ENCODE results near the gene GATAD1. TPM values are rescaled to one million over a fixed set of nuclear protein-coding genes. Genes with fewer than 3 reads are reported as not detected.

Gene GATAD1
- total RNA-seq, 1 donor from 2014 or later = 23.1 TPM

DNA sequence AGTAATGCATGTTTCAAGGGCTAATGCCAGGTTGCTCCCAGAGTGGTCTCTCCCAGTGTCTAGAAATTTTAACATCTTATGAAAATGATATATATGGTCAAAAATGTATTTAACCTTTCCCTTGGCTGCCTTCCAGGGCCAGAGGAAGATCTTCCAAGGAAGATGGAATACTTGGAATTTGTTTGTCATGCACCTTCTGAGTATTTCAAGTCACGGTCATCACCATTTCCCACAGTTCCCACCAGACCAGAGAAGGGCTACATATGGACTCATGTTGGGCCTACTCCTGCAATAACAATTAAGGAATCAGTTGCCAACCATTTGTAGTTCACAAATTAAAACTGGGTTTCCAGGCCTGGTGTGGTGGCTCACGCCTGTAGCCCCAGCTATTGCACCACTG, 9.0 kb downstream of the GATAD1 start:
- Histone ChIP-seq H3K27ac (ENCODE audit: low read depth, low read length) (no peak overlapping the region), H3K9ac (ENCODE audit: low read length) (no peak overlapping the region), H3K27me3 (ENCODE audit: insufficient read depth, low read length) (no peaks in the 10 kb centered on the region), H3K4me2 (ENCODE audit: low read length) (no peak overlapping the region), H4K20me1 (ENCODE audit: insufficient read depth, low read length) (peaks cover 20% of the 10 kb centered on the region), H3K4me1 (ENCODE audit: insufficient read depth, low read length) (no peaks in the 10 kb centered on the region), H3K79me2 (ENCODE audit: insufficient read depth, low read length) (peaks cover 13% of the 10 kb centered on the region), H3K4me3 (ENCODE audit: insufficient read depth, low read depth, low read length) (no peak overlapping the region), H3K36me3 (ENCODE audit: insufficient read depth, low read length) (peaks cover 54% of the 10 kb centered on the region), H2AFZ (ENCODE audit: low read depth, low read length) (no peak overlapping the region), H3K9me3 (ENCODE audit: insufficient read depth, low read depth, low read length) (no peaks in the 10 kb centered on the region)
- peaks cover 9% of the 10 kb centered on the region for H3K36me3 Mint-ChIP-seq (ENCODE audit: low read depth, unreplicated experiment)
- peaks cover 4% of the 10 kb centered on the region for H3K4me1 Mint-ChIP-seq (ENCODE audit: low read depth, unreplicated experiment)
- no peak overlapping the region for H3K27ac Mint-ChIP-seq (ENCODE audit: unreplicated experiment)
- H3K27me3 Mint-ChIP-seq (ENCODE audit: low read depth, unreplicated experiment) = no peaks in the 10 kb centered on the region
- DNase-seq (ENCODE audit: low read depth) (peak; percentile 10), FAIRE-seq (no peak)
- H3K9me3 Mint-ChIP-seq (ENCODE audit: unreplicated experiment) = no peaks in the 10 kb centered on the region
- no peak for TF ChIP-seq EZH2 (IDR thresholded peaks at IDR 0.05; ENCODE audit: insufficient read depth, low read length)
- TF ChIP-seq, protein P1, sequence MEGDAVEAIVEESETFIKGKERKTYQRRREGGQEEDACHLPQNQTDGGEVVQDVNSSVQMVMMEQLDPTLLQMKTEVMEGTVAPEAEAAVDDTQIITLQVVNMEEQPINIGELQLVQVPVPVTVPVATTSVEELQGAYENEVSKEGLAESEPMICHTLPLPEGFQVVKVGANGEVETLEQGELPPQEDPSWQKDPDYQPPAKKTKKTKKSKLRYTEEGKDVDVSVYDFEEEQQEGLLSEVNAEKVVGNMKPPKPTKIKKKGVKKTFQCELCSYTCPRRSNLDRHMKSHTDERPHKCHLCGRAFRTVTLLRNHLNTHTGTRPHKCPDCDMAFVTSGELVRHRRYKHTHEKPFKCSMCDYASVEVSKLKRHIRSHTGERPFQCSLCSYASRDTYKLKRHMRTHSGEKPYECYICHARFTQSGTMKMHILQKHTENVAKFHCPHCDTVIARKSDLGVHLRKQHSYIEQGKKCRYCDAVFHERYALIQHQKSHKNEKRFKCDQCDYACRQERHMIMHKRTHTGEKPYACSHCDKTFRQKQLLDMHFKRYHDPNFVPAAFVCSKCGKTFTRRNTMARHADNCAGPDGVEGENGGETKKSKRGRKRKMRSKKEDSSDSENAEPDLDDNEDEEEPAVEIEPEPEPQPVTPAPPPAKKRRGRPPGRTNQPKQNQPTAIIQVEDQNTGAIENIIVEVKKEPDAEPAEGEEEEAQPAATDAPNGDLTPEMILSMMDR (IDR thresholded peaks at IDR 0.05; ENCODE audit: insufficient read depth, low read depth, low read length) = no peak
- H3K4me3 Mint-ChIP-seq (ENCODE audit: unreplicated experiment) = no peak overlapping the region

DNA sequence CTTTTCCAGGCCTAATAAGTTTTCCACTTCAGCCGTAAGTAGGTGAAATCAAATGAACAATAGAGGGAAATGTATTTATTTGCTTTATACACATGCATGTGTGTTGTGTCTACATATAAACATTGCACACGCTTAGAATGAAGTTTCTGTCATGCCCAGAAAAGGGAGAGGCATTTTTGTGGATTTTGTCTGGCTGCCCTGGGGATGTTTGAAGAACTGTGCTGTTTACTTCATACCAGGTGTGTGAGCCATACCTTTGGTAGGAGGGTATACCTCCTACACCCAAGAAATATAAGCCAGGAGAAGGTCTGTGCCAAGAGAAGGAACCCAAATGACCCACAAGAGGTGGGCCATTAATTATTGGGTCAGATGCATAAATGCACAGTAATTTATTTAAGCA, 12.8 kb downstream of the GATAD1 start:
- Histone ChIP-seq H2AFZ (ENCODE audit: low read depth, low read length) (no peak overlapping the region), H3K4me2 (ENCODE audit: low read length) (no peak overlapping the region), H3K4me1 (ENCODE audit: insufficient read depth, low read length) (no peaks in the 10 kb centered on the region), H3K9ac (ENCODE audit: low read length) (no peak overlapping the region), H4K20me1 (ENCODE audit: insufficient read depth, low read length) (no peaks in the 10 kb centered on the region), H3K27me3 (ENCODE audit: insufficient read depth, low read length) (no peaks in the 10 kb centered on the region), H3K4me3 (ENCODE audit: insufficient read depth, low read depth, low read length) (no peak overlapping the region), H3K79me2 (ENCODE audit: insufficient read depth, low read length) (no peaks in the 10 kb centered on the region), H3K36me3 (ENCODE audit: insufficient read depth, low read length) (peaks cover 26% of the 10 kb centered on the region), H3K9me3 (ENCODE audit: insufficient read depth, low read depth, low read length) (no peaks in the 10 kb centered on the region), H3K27ac (ENCODE audit: low read depth, low read length) (no peak overlapping the region)
- H3K36me3 Mint-ChIP-seq (ENCODE audit: low read depth, unreplicated experiment) = peaks cover 10% of the 10 kb centered on the region
- DNase-seq (ENCODE audit: low read depth) = no peak
- no peaks in the 10 kb centered on the region for H3K27me3 Mint-ChIP-seq (ENCODE audit: low read depth, unreplicated experiment)
- no peaks in the 10 kb centered on the region for H3K9me3 Mint-ChIP-seq (ENCODE audit: unreplicated experiment)
- no peak for TF ChIP-seq EZH2 (IDR thresholded peaks at IDR 0.05; ENCODE audit: insufficient read depth, low read length)
- TF ChIP-seq, protein P1 (IDR thresholded peaks at IDR 0.05; ENCODE audit: insufficient read depth, low read depth, low read length) = no peak
- no peak overlapping the region for H3K4me3 Mint-ChIP-seq (ENCODE audit: unreplicated experiment)
- no peak for FAIRE-seq
- H3K4me1 Mint-ChIP-seq (ENCODE audit: low read depth, unreplicated experiment) = peaks cover 4% of the 10 kb centered on the region
- no peak overlapping the region for H3K27ac Mint-ChIP-seq (ENCODE audit: unreplicated experiment)

DNA sequence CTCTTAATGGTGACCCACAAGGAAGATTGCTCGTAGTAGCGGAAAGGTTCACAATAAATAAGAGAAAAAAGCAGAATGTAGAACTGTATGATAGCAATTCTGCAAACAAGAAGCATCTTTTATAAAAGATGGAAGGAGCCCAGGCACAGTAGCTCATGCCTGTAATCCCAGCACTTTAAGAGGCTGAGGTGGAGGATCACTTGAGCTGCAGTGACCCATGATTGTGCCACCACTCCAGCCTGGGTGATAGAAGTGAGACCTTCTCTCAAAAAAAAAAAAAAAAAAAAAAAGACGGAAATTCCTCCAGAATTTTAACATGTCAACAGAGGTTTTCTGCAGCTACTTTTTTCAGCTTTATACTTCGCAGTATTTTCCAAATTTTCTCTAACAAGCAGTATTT, 13.2 kb downstream of the GATAD1 start:
- FAIRE-seq = no peak
- no peak overlapping the region for H3K4me3 Mint-ChIP-seq (ENCODE audit: unreplicated experiment)
- no peak overlapping the region for H3K9ac ChIP-seq (ENCODE audit: low read length)

More for the DNA sequence above, 13.2 kb downstream of the GATAD1 start:
- no peak overlapping the region for H3K27ac Mint-ChIP-seq (ENCODE audit: unreplicated experiment)
- no peaks in the 10 kb centered on the region for H3K27me3 ChIP-seq (ENCODE audit: insufficient read depth, low read length)
- no peaks in the 10 kb centered on the region for H3K9me3 ChIP-seq (ENCODE audit: insufficient read depth, low read depth, low read length)
- H3K27ac ChIP-seq (ENCODE audit: low read depth, low read length) = no peak overlapping the region
- H3K9me3 Mint-ChIP-seq (ENCODE audit: unreplicated experiment) = no peaks in the 10 kb centered on the region
- H3K79me2 ChIP-seq (ENCODE audit: insufficient read depth, low read length) = no peaks in the 10 kb centered on the region
- H3K36me3 Mint-ChIP-seq (ENCODE audit: low read depth, unreplicated experiment) = peaks cover 10% of the 10 kb centered on the region
- H2AFZ ChIP-seq (ENCODE audit: low read depth, low read length) = no peak overlapping the region
- peaks cover 4% of the 10 kb centered on the region for H3K4me1 Mint-ChIP-seq (ENCODE audit: low read depth, unreplicated experiment)
- no peaks in the 10 kb centered on the region for H3K27me3 Mint-ChIP-seq (ENCODE audit: low read depth, unreplicated experiment)
- H3K4me1 ChIP-seq (ENCODE audit: insufficient read depth, low read length) = no peaks in the 10 kb centered on the region
- no peak overlapping the region for H3K4me2 ChIP-seq (ENCODE audit: low read length)
- no peaks in the 10 kb centered on the region for H4K20me1 ChIP-seq (ENCODE audit: insufficient read depth, low read length)
- H3K4me3 ChIP-seq (ENCODE audit: insufficient read depth, low read depth, low read length) = no peak overlapping the region
- peaks cover 22% of the 10 kb centered on the region for H3K36me3 ChIP-seq (ENCODE audit: insufficient read depth, low read length)
- DNase-seq (ENCODE audit: low read depth) = no peak
- TF ChIP-seq, protein P1 (IDR thresholded peaks at IDR 0.05; ENCODE audit: insufficient read depth, low read depth, low read length) = no peak
- no peak for TF ChIP-seq EZH2 (IDR thresholded peaks at IDR 0.05; ENCODE audit: insufficient read depth, low read length)
